HG02938 (cell line): ENCODE measurements around the gene EBF4.

Source experiments
- ATAC-seq: cut with Tn5 transposase; IDR thresholded peaks from one replicate; pipeline ENCODE4 v1.9.1; 2021; ENCODE audit warnings: mild to moderate bottlenecking, moderate library complexity; ENCODE audit not compliant: unreplicated experiment

Gene EBF4

GRCh38 chr20:2698912-2699311 lies 6.3 kb downstream of the EBF4 start:
- no peak for ATAC-seq

DNA sequence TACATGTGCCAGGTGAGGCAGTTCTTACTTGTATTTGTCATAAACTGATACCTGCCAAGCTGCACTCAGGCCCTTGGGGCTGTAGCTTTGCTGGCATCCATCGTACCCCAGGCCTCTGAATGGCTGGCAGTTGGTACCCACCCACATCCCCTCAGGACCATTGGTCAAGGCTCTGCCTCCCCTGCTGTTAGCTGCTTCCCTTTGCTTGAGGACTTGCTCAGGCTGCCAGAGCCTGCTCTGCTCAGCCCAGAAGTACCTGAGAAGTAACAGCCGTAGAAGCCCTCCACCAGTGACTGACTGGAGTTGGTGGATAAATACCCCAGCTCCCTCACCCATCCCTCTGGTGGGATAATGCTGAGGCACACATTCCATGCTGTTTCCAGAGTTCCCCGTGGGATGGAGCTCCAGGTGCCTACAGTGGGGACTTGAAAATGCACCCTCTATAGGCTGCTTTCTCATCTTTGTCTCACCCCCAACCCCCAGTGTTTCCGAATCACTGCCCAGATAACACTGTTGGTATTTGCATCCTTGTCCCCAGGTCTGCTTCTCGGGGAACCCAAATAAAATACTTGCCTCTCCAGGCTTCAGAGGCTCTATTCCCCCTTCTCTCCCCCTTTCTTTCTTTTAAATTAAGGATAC lies 7.3 kb downstream of the EBF4 start:
- no peak for ATAC-seq

GRCh38 chr20:2700913-2701620 lies 8.5 kb downstream of the EBF4 start:
- no peak for ATAC-seq

DNA sequence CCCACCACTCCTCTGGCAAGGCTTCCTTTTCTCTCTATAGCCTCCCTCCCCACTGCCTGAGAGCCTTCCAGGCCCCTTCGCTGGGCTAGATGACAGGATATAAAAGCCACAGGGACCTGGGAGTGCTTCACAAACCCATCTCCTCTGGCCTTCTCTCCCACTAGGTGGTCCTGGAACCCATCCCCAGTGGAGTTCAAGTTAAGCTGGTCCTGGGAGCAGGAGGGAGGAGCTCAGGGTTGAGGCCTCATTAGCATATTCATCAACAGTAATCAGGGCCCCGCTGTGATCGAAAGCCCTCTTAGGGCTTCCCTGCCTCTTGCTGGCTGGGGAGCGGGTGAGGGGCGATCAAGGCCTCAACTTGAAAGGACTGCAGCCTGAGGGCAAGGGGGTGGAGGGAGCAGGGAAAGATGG lies 9.1 kb downstream of the EBF4 start:
- ATAC-seq, result no peak

GRCh38 chr20:2703716-2704475 lies 11.3 kb downstream of the EBF4 start:
- ATAC-seq, result no peak

DNA sequence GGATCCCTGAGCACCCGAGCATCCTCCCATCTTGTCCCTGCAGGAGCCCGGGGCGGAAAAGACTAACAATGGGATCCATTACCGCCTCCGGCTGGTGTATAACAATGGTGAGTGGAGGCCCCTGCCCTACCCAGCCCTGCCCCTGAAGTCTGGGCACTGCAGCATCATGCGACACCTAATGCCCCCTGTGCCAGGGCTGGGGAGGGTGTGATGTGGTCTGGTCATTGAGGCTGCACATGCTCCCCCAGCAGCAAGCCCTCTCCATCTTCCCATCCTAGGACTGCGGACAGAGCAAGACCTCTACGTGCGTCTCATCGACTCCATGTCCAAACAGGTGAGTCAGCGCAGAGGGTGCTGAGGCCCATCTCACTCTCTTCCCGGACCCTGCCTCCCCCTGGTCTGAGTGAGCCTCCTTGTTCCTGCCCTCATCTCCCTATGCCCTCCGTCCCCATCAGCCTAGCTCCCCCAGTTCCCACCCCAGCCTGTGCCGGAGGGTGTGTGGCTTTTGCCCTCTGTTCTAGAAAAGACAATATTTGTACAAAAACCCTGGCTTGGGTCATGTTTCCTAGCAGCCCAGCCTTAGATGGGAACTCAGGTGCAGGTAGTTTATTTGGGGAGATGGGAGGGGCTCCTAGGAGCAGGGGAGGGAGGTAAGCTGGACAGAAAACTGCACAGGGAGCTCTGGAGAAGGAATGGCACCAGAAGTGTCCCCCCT lies 13.5 kb downstream of the EBF4 start:
- no peak for ATAC-seq

DNA sequence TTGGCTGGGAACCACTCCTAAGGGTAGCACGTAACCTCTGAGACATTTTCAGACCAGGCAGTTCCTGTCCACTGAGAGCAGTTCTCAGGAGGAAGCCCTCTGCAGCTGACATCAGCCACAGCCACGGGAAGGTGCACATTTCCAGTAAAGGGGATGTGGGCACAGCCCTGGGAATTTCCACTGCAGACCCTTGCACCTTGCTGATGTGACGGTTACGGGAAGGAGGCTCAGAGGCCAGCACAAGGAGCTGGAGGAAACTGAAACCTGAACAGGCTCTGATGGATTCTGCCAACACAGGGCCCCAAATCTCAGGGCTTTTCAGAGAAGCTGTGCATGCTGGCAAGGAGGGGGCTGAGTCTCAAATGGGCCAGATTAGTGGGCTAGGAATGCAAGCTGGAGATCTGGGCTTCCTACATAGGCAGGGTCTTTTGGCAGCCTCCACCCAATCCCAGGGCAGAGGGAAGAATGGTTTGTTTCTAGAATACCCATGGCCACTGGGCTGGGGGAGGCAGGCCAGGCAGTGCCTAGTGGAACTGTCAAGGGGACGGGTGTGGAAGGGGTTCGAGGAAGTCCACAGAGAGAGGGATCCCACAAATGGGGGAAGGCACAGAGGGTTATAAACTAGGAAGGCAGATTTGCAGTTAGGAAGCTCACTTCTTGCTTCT lies 14.2 kb downstream of the EBF4 start:
- no peak for ATAC-seq

GRCh38 chr20:2707353-2708072 lies 14.9 kb downstream of the EBF4 start:
- no peak for ATAC-seq

DNA sequence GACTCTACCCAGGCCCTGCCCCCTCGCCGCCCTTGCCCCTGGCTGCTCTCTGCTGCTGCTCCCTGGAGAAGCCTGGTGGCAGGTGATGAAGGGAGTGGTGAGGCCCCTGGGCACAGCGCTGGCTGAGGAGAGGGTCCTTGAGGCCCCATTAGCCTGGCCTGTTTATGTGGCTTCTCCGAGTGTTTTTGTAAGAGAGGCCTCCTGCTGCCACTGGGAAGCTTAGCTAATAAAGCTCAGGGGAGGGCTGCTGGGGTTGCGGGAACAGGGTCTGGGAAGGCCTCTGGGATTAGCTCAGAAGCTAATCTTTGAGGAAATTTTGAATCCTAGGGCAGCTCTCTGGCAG lies 15.5 kb downstream of the EBF4 start:
- ATAC-seq, result no peak

- no peak for ATAC-seq
Measured at GRCh38 chr20:2708665-2709064, 16.1 kb downstream of the EBF4 start.

GRCh38 chr20:2709205-2709981 lies 16.8 kb downstream of the EBF4 start:
- no peak for ATAC-seq

DNA sequence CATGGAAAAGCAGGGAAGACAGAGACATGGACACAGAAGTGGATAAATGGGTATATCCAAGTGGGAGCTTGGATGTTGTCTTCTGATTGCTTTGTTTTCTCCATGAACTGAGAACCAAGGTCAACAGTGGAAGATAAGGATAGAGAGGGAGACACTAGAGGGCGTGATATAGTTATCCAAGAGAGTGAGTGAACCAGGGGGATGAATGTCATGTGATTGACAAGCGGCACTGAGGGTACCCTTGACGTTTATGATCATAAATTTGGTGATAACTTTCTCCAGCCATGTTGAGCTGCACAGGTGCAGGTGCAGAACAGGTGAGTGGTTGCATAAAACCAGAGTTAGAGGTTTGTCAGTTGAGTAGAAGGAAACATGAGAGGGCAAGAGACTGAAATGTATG lies 20.7 kb downstream of the EBF4 start:
- no peak for ATAC-seq

- no peak for ATAC-seq
Measured at GRCh38 chr20:2729251-2729713, 36.7 kb downstream of the EBF4 start.

- ATAC-seq, result no peak
Measured at GRCh38 chr20:2729791-2730190, 37.2 kb downstream of the EBF4 start.

DNA sequence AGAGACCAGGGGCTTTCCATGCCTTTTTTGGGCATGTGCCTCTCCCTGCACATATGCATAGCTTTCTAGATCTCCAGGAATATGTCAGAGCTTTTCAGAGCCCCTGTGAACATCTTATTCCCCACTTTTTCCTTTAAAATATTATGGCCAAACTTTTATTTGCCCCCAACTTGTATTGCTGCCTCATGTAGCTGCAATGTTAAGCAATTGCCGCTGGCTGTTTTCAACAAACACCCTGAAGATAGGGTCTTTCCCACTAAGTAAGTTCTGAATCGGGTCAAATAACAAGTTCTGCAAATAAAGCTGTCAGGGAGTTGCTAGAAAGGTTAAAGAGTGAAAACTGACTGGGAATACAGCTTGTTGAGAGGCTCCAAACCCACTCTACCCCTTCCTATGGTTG lies 42.3 kb downstream of the EBF4 start:
- ATAC-seq, result no peak

DNA sequence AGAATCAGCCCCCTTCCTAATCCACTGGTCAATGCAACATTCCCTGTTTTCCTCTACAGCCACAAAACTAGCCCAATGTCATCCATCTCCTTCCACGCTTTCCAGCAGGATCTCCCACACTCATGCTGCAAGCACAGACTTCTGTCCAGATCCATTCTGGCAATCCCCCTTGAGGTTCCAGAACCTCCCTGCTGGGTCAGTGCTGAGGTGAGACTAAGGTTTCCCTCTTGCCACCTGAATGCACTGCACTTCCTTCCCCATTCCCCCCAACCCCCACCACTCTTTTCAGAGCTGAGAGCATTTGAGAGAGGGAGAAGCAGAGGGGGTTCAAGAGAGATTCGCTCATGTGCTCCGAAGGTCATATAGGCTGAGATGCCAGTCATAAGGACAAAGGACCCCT lies 43.9 kb downstream of the EBF4 start:
- ATAC-seq, result no peak

DNA sequence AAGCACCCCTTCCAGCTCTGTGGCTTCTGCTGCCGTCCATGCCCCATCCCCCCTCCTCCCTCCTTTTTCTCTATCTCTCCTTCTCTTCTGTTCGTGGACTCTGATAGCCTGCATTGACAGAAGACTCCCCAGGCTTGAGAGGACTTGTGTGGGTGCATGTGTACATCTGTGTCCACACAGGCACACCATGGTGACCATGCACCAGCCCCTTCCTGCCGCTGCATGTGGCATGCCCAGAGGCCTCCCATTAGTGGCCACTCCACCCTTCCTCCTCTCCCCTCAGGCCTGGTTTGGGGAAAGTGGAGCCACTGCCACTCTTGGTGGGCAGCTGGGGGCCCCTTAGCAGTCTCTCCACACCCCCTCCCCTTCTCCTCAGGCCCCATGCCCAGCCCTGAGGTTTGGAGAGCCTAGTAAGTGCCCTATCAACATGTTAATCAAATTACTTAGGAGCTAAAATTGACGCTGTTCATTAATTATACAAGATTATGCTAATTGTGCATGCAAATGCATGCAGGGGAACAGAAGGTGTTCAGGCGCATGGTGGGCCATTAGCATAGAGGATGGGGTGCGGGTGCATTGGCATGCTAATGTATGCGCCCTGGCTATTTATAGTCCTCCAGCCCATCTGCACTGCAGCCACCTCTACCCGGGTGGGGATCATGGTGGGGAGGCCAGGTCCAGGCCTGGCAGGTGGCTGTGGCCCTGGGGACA lies 45.9 kb downstream of the EBF4 start:
- ATAC-seq, result no peak

- no peak for ATAC-seq
Measured at GRCh38 chr20:2739042-2739398, 46.4 kb downstream of the EBF4 start.

DNA sequence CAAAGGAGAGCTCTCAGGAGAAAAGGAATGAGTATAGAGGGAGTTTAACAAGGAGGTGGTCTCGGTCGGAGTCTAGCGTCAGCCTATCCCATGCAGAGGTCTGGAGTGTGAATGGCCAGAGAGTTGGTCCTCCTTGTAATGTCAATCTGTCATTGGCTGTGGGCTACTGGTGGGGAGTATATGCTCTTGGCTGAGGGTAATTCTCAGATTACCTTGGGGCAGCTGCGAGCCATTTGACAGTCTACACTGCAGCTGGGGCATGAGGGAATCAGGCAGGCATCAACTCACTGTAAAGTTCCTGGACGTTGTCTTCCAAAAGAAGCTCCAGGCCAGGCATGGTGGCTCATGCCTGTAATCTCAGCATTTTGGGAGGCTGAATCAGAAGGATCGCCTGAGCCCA lies 48.1 kb downstream of the EBF4 start:
- ATAC-seq, result no peak
